Erythroblast (primary cell): Measurements from ENCODE around the gene RAB4B.

Experiments
- GATA1 ChIP-seq: IDR thresholded peaks from 2 replicates; pipeline ENCODE4 v1.6.1; 2011; ENCODE audit warnings: low read depth, mild to moderate bottlenecking, control low read depth, low read length, moderate library complexity
- POLR2A ChIP-seq: IDR thresholded peaks from 2 replicates; pipeline ENCODE4 v1.6.1; 2011; ENCODE audit warnings: mild to moderate bottlenecking, low read length

- TF ChIP-seq POLR2A, result no peak
- no peak for TF ChIP-seq GATA1
These were observed 31.5 kb downstream of the RAB4B start for GRCh38 chr19:40809358-40810086.
